GF-D8 (cell line): ENCODE measurements around the gene GINS1.

Source experiments
- DNase-seq: peaks from one replicate; lab custom pipeline; 2025; lab: John Stamatoyannopoulos, UW

GINS1 gene

GRCh38 chr20:25407311-25408169 lies at the start of gene GINS1:
TSS of gene GINS1 (plus strand) at chr20:25407673. CDS start at chr20:25407821, 148 bp downstream.
- DNase-seq, result peak; percentile 70

GRCh38 chr20:25360631-25361286 lies 46.7 kb upstream of the GINS1 start:
- DNase-seq, result peak; percentile 58

GRCh38 chr20:25361287-25361683 lies 46.2 kb upstream of the GINS1 start:
- no peak for DNase-seq

GRCh38 chr20:25364180-25364788 lies 43.2 kb upstream of the GINS1 start:
- no peak for DNase-seq

- no peak for DNase-seq
Measured at GRCh38 chr20:25364879-25365699, 42.4 kb upstream of the GINS1 start.

GRCh38 chr20:25368526-25368925 lies 38.9 kb upstream of the GINS1 start:
- DNase-seq, result no peak

- DNase-seq, result no peak
Measured at GRCh38 chr20:25368976-25369375, 38.5 kb upstream of the GINS1 start.

- no peak for DNase-seq
Measured at GRCh38 chr20:25369529-25369928, 37.9 kb upstream of the GINS1 start.

- no peak for DNase-seq
Measured at GRCh38 chr20:25369971-25370370, 37.5 kb upstream of the GINS1 start.

GRCh38 chr20:25372584-25373336 lies 34.7 kb upstream of the GINS1 start:
- DNase-seq, result no peak

- DNase-seq, result no peak
Measured at GRCh38 chr20:25374842-25375241, 32.6 kb upstream of the GINS1 start.

- DNase-seq, result no peak
Measured at GRCh38 chr20:25376236-25376635, 31.2 kb upstream of the GINS1 start.

- no peak for DNase-seq
Measured at GRCh38 chr20:25376886-25377285, 30.6 kb upstream of the GINS1 start.

- no peak for DNase-seq
Measured at GRCh38 chr20:25378189-25378883, 29.1 kb upstream of the GINS1 start.

GRCh38 chr20:25378884-25379733 lies 28.4 kb upstream of the GINS1 start:
- no peak for DNase-seq

GRCh38 chr20:25380945-25381614 lies 26.4 kb upstream of the GINS1 start:
- no peak for DNase-seq

GRCh38 chr20:25382704-25383370 lies 24.6 kb upstream of the GINS1 start:
- DNase-seq, result no peak

- DNase-seq, result no peak
Measured at GRCh38 chr20:25389401-25389857, 18.0 kb upstream of the GINS1 start.
